SK-N-SH treated with all-trans-retinoic acid at 6 μM for 48 hours (cell line): ENCODE data around the gene DLX6.

Experiments
- OSR1 ChIP-seq: fragments of 250-450 bp; sonication (Bioruptor Pico); IDR thresholded peaks from 2 replicates; pipeline ENCODE4 v1.8.0; 2022; ENCODE audit warnings: moderate library complexity, mild to moderate bottlenecking, inconsistent platforms
- PPARA ChIP-seq: fragments of 250-450 bp; sonication (Bioruptor Pico); IDR thresholded peaks from 2 replicates; pipeline ENCODE4 v1.5.0; 2020; ENCODE audit warnings: mild to moderate bottlenecking, borderline replicate concordance
- RARB ChIP-seq: fragments of 250-450 bp; sonication (Bioruptor Pico); IDR thresholded peaks from 2 replicates; pipeline ENCODE4 v1.8.0; 2021; ENCODE audit warnings: mild to moderate bottlenecking, moderate library complexity
- SNAI2 ChIP-seq: fragments of 250-450 bp; sonication (Bioruptor Pico); IDR thresholded peaks from 2 replicates; pipeline ENCODE4 v1.5.0; 2020; ENCODE audit warnings: mild to moderate bottlenecking, moderate library complexity
- TOX ChIP-seq: fragments of 250-450 bp; sonication (Bioruptor Pico); IDR thresholded peaks from 2 replicates; pipeline ENCODE4 v1.8.0; 2021; ENCODE audit warnings: mild to moderate bottlenecking, moderate library complexity, borderline replicate concordance
- TSHZ2 ChIP-seq: fragments of 250-450 bp; sonication (Bioruptor Pico); IDR thresholded peaks from 2 replicates; pipeline ENCODE4 v1.5.0; 2020; ENCODE audit warnings: mild to moderate bottlenecking, moderate library complexity
- ZC3H10 ChIP-seq: fragments of 250-450 bp; sonication (Bioruptor Pico); IDR thresholded peaks from 2 replicates; pipeline ENCODE4 v1.5.1; 2021; ENCODE audit warnings: mild to moderate bottlenecking, moderate library complexity
- ZFP3 ChIP-seq: fragments of 250-450 bp; sonication (Bioruptor Pico); IDR thresholded peaks from 2 replicates; pipeline ENCODE4 v1.5.0; 2020; ENCODE audit warnings: mild to moderate bottlenecking, moderate library complexity
- TF ChIP-seq, protein P1 (sequence below): fragments of 250-450 bp; sonication (Bioruptor Pico); IDR thresholded peaks from 2 replicates; pipeline ENCODE4 v1.5.1; 2020; ENCODE audit warnings: low read depth, mild to moderate bottlenecking, moderate library complexity

DNA sequence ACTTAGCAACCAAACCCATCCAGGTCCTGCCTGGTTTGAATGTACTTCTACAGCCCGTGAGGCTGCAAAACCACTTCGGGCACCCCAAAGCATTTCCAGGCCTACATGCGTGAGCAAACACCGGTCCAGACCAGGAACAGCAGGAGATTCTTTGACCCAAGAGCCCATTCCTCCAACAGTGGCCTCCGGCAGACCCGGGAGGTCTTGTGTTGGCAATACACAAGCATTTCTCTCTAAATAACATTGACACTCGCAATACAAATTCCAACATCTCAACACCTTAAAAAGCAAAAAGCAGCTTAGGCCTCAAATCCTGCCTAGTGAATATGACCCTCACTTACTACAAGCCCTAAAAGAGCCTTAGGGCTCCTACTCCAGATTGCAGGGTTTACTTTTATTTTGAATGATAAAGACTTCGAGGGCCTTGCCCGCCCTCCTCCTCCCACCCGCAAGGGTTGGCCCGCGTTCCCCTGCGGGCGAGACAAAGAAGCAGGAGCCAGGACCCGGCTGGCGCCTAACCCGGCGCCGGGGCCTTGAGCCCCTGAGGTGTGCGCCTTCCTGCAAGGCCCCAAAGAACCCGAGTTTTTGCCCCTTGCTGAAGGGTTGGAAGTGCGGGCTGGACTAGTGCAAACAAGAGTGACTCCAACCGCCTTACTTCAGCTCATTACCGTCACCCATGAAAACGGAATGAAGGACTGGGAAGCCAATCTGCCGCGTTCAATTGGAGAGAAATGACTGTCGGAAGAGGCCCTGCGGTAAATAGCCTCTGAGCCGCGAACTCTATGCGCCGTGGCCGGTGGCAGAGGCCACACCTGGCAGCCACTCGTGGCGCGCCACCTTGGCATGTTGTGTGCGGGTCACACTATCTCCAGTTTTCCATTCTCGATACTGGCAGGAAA is 3.4 kb upstream of the DLX6 start:
- no peak for TF ChIP-seq RARB (CRISPR knock-in tag)
- TF ChIP-seq PPARA (CRISPR knock-in tag) = no peak
- no peak for TF ChIP-seq TSHZ2 (CRISPR knock-in tag)
- no peak for TF ChIP-seq TOX (CRISPR knock-in tag)
- TF ChIP-seq SNAI2 (CRISPR knock-in tag) = no peak
- TF ChIP-seq, protein P1, sequence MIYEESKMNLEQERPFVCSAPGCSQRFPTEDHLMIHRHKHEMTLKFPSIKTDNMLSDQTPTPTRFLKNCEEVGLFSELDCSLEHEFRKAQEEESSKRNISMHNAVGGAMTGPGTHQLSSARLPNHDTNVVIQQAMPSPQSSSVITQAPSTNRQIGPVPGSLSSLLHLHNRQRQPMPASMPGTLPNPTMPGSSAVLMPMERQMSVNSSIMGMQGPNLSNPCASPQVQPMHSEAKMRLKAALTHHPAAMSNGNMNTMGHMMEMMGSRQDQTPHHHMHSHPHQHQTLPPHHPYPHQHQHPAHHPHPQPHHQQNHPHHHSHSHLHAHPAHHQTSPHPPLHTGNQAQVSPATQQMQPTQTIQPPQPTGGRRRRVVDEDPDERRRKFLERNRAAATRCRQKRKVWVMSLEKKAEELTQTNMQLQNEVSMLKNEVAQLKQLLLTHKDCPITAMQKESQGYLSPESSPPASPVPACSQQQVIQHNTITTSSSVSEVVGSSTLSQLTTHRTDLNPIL = no peak
- no peak for TF ChIP-seq OSR1 (CRISPR knock-in tag)
- TF ChIP-seq ZC3H10 = no peak
- TF ChIP-seq ZFP3 (CRISPR knock-in tag) = no peak
